Muscle layer of duodenum (tissue), 2 donors: ENCODE results near the gene KIF2B.

Source experiments
- H3K27ac ChIP-seq: one replicate; pipeline ENCODE4 v1.7.0; 2013; ENCODE audit warnings: mild to moderate bottlenecking, low read length
- H3K27me3 ChIP-seq: one replicate; pipeline ENCODE4 v1.7.0; 2013; ENCODE audit warnings: low read depth, mild to moderate bottlenecking, control low read depth, low read length
- H3K36me3 ChIP-seq, 2 donors: one replicate each; pipeline ENCODE4 v1.7.0; 2013; ENCODE audit warnings: low read length in 2 of 2, control low read depth in 1 of 2, mild to moderate bottlenecking in 1 of 2; ENCODE audit not compliant: insufficient read depth in 2 of 2, control insufficient read depth in 1 of 2
- H3K4me1 ChIP-seq, 2 donors: one replicate each; pipeline ENCODE4 v1.7.0; 2013; ENCODE audit warnings: low read length in 2 of 2, mild to moderate bottlenecking in 2 of 2, control low read depth in 1 of 2, moderate library complexity in 1 of 2; ENCODE audit not compliant: insufficient read depth in 2 of 2, control insufficient read depth in 1 of 2
- H3K4me3 ChIP-seq, 2 donors: one replicate each; pipeline ENCODE4 v1.7.0; 2013; ENCODE audit warnings: low read length in 2 of 2, low read depth in 1 of 2, mild to moderate bottlenecking in 1 of 2
- H3K9me3 ChIP-seq, 2 donors: one replicate each; pipeline ENCODE4 v1.7.0; 2013; ENCODE audit warnings: low read length in 2 of 2, control low read depth in 1 of 2, mild to moderate bottlenecking in 1 of 2; ENCODE audit not compliant: control insufficient read depth in 1 of 2
- donor health status: healthy.

Gene KIF2B

GRCh38 chr17:53822764-53823163, at the start of gene KIF2B:
Gene KIF2B, plus strand, starts transcription at chr17:53822927. Its CDS starts 107 bp downstream, at chr17:53823034.
- H3K27ac ChIP-seq, result no peak within 1 kb of the TSS
- no peak within 1 kb of the TSS for H3K4me3 ChIP-seq
- no peaks in the 10 kb centered on the region for H3K36me3 ChIP-seq
- no peaks in the 10 kb centered on the region for H3K27me3 ChIP-seq
- no peaks in the 10 kb centered on the region for H3K4me1 ChIP-seq
- H3K9me3 ChIP-seq, result no peaks in the 10 kb centered on the region

- Histone ChIP-seq H3K27ac (no peak overlapping the region), H3K27me3 (no peaks in the 10 kb centered on the region), H3K4me3 (no peak overlapping the region), H3K4me1 (no peaks in the 10 kb centered on the region), H3K36me3 (no peaks in the 10 kb centered on the region), H3K9me3 (no peaks in the 10 kb centered on the region)
Measured at GRCh38 chr17:53780320-53780719, 42.4 kb upstream of the KIF2B start.

GRCh38 chr17:53791551-53791950, 31.2 kb upstream of the KIF2B start:
- Histone ChIP-seq H3K9me3 (no peaks in the 10 kb centered on the region), H3K27me3 (no peaks in the 10 kb centered on the region), H3K4me3 (no peak overlapping the region), H3K36me3 (no peaks in the 10 kb centered on the region), H3K4me1 (no peaks in the 10 kb centered on the region), H3K27ac (no peak overlapping the region)

DNA sequence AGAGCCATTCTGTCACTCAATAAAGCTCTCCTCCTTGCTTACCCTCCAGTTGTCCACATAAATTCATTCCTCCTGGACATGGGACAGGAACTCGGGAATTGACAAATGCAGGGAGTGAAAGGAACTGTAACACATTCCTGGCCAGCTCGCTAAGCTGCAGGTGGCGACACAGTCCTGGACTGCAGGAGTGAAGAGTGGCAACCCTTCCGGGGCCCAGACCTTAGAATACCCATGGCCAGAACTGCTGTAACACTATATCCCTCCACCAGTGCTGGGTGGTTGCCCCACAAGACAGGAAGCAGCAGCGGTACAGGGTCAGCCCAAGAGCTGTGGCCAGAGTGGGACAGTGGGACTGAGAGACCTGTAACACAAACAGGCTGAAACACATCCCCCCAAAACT, 30.3 kb upstream of the KIF2B start:
- no peaks in the 10 kb centered on the region for H3K4me1 ChIP-seq
- H3K9me3 ChIP-seq, result no peaks in the 10 kb centered on the region
- no peak overlapping the region for H3K4me3 ChIP-seq
- no peak overlapping the region for H3K27ac ChIP-seq
- no peaks in the 10 kb centered on the region for H3K36me3 ChIP-seq
- H3K27me3 ChIP-seq, result no peaks in the 10 kb centered on the region

DNA sequence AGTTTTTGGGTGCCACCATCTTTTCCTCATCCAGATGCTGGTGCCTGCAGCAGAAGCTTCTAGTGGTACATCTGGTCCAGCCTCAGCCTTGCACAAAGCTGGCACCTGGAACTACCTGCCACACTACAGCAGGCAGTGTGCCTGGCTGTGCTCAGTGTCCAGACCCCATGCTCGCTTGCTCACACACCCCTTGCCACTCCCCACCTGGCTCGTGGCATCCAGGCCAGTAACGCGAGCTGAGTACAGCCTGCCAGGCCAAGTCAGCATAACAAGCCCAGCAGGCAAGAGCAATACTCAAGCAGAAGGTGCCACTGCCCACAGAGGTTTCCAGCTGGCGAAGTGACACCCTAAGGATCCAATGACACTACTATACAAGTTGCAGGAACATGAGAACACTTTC, 29.7 kb upstream of the KIF2B start:
- Histone ChIP-seq H3K27ac (no peak overlapping the region), H3K9me3 (no peaks in the 10 kb centered on the region), H3K4me1 (no peaks in the 10 kb centered on the region), H3K27me3 (no peaks in the 10 kb centered on the region), H3K36me3 (no peaks in the 10 kb centered on the region), H3K4me3 (no peak overlapping the region)

GRCh38 chr17:53794875-53795274, 27.9 kb upstream of the KIF2B start:
- H3K9me3 ChIP-seq, result no peaks in the 10 kb centered on the region
- no peaks in the 10 kb centered on the region for H3K27me3 ChIP-seq
- no peak overlapping the region for H3K27ac ChIP-seq
- H3K4me3 ChIP-seq, result no peak overlapping the region
- no peaks in the 10 kb centered on the region for H3K36me3 ChIP-seq
- H3K4me1 ChIP-seq, result no peaks in the 10 kb centered on the region

GRCh38 chr17:53796642-53797041, 26.1 kb upstream of the KIF2B start:
- no peaks in the 10 kb centered on the region for H3K27me3 ChIP-seq
- no peaks in the 10 kb centered on the region for H3K9me3 ChIP-seq
- no peak overlapping the region for H3K4me3 ChIP-seq
- no peaks in the 10 kb centered on the region for H3K36me3 ChIP-seq
- H3K27ac ChIP-seq, result no peak overlapping the region
- H3K4me1 ChIP-seq, result no peaks in the 10 kb centered on the region

DNA sequence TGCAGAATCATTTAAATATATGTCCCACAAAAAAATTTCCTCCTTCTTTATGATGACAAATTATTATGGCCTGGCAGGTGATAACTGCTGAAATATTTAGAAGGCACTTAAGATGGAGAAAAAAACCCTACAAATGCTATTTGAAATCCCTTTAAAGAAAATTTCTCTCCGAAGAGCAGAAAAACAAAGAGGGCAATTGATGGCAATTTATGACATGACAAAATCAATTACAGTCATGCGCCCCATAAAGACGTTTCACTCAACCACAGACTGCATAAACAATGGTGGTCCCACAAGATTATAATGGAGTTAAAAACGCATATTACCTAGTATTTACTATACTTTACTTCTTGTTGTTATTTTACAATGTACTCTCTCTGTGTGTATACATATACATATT, 25.2 kb upstream of the KIF2B start:
- no peaks in the 10 kb centered on the region for H3K4me1 ChIP-seq
- no peak overlapping the region for H3K27ac ChIP-seq
- H3K27me3 ChIP-seq, result no peaks in the 10 kb centered on the region
- no peaks in the 10 kb centered on the region for H3K9me3 ChIP-seq
- H3K4me3 ChIP-seq, result no peak overlapping the region
- H3K36me3 ChIP-seq, result no peaks in the 10 kb centered on the region

DNA sequence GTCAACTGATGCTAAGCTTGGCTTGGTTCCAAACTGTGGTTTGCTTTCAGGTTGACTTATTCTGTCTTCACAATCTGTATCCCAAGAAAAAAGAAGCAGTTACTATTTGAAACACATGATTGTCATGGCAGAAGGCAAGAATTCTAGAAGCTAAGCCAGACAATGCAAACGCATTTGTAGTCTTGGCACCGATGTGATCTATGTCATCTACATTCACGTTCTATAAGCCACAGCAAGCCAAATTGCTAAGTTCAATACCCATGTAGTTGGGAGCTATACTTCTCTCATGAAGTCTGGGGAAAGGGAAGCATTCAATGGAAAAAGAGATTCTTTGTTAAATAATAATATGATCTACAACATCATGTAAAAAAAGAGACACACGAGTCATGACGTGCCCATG, 18.3 kb upstream of the KIF2B start:
- Histone ChIP-seq H3K4me1 (no peaks in the 10 kb centered on the region), H3K27ac (no peak overlapping the region), H3K9me3 (no peaks in the 10 kb centered on the region), H3K4me3 (no peak overlapping the region), H3K36me3 (no peaks in the 10 kb centered on the region), H3K27me3 (no peaks in the 10 kb centered on the region)

GRCh38 chr17:53806473-53806872, 16.3 kb upstream of the KIF2B start:
- H3K36me3 ChIP-seq, result no peaks in the 10 kb centered on the region
- H3K9me3 ChIP-seq, result no peaks in the 10 kb centered on the region
- no peaks in the 10 kb centered on the region for H3K27me3 ChIP-seq
- H3K4me3 ChIP-seq, result no peak overlapping the region
- H3K27ac ChIP-seq, result no peak overlapping the region
- no peaks in the 10 kb centered on the region for H3K4me1 ChIP-seq

- Histone ChIP-seq H3K4me3 (no peak overlapping the region), H3K27me3 (no peaks in the 10 kb centered on the region), H3K9me3 (no peaks in the 10 kb centered on the region), H3K4me1 (no peaks in the 10 kb centered on the region), H3K27ac (no peak overlapping the region), H3K36me3 (no peaks in the 10 kb centered on the region)
Measured at GRCh38 chr17:53807286-53807685, 15.4 kb upstream of the KIF2B start.

DNA sequence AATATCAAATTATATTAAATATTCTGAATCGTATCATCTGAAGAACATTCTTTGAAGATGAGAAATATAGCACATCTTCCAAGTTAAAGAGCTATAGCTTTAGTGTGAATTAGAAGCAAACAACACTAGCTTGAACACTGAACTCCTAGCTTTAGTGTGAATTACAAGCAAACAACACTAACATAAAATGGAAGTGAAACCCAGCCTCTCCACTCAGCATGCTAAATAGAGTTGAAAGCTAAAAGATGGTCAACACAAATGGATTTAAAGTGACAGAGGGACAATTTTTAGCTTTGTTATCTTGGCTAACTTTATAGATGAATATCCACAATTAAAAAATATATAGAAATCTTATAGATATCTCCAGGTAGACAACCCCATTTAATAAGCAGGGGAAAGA, 4.5 kb upstream of the KIF2B start:
- H3K27ac ChIP-seq, result no peak overlapping the region
- no peaks in the 10 kb centered on the region for H3K4me1 ChIP-seq
- H3K36me3 ChIP-seq, result no peaks in the 10 kb centered on the region
- no peak overlapping the region for H3K4me3 ChIP-seq
- no peaks in the 10 kb centered on the region for H3K27me3 ChIP-seq
- no peaks in the 10 kb centered on the region for H3K9me3 ChIP-seq
